Measurements from ENCODE around the gene RTL3.

Gene RTL3

GRCh38 chrX:78618987-78619386 lies 40.1 kb downstream of the RTL3 start:
- DNase-seq: no peak

GRCh38 chrX:78614264-78614663 lies 44.9 kb downstream of the RTL3 start:
- DNase-seq: no peak

Measured in NCI-H82 (cell line).